SK-N-MC (cell line): ENCODE data around the gene MEDAG.

Experiments
- EZH2 ChIP-seq: fragments of 200-600 bp; sonication (generic); IDR thresholded peaks from one replicate; pipeline ENCODE4 v1.6.1; 2017; ENCODE audit warnings: antibody characterized with exemption
- POLR2AphosphoS5 ChIP-seq: IDR thresholded peaks from 2 replicates; pipeline ENCODE4 v1.6.1; 2012; ENCODE audit warnings: mild to moderate bottlenecking, low read depth, low read length, borderline replicate concordance

DNA sequence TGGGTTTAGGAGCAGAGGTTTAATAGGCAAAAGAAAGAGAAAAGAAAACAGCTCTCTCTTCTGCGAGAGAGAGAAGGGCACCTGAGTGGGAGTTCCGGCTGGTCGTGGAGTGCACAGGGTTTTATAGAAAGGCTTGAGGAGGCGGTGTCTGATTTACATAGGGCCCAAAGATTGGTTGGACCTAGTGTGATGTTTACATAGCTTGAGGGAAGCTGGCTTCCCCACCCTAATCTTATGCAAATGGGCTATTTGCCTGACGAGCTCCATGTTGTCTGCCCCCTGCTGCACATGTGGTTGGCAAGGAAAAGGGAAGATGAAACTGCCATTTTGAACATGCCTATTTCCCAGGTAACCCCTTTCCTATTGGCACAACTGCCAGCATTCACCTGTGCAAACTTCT is 21.5 kb upstream of the MEDAG start:
- TF ChIP-seq POLR2AphosphoS5: no peak; the same call in 1 of the 2 replicates
- TF ChIP-seq EZH2: no peak
